Tibial nerve (tissue), 4 donors: ENCODE results near the gene AHRR.
"Not testable (repeated sequence)": the region's sequence is repeated elsewhere in the genome, so short reads cannot be mapped to it uniquely, and the experiment has no call there.

ENCODE experiments used
- EP300 ChIP-seq, 2 donors: sonication (generic); formaldehyde crosslinking; IDR thresholded peaks; one replicate each; pipeline ENCODE4 v1.6.1; 2017; ENCODE audit warnings: antibody characterized with exemption in 2 of 2, mild to moderate bottlenecking in 1 of 2
- POLR2A ChIP-seq, 2 donors: fragments of 450-650 bp; IDR thresholded peaks; one replicate each; pipeline ENCODE4 v1.6.1; 2017; ENCODE audit warnings: antibody characterized with exemption in 2 of 2, mild to moderate bottlenecking in 2 of 2, moderate library complexity in 2 of 2
- TF ChIP-seq, protein P1 (sequence below), 5 experiments: fragments of 200-600 bp in 3 of 5; fragments of 450-650 bp in 2 of 5; sonication (generic) in 3 of 5; IDR thresholded peaks; one replicate each; pipeline ENCODE4 v1.5.1; 2016 to 2019; ENCODE audit warnings: antibody characterized with exemption in 5 of 5, mild to moderate bottlenecking in 3 of 5, moderate library complexity in 2 of 5

DNA sequence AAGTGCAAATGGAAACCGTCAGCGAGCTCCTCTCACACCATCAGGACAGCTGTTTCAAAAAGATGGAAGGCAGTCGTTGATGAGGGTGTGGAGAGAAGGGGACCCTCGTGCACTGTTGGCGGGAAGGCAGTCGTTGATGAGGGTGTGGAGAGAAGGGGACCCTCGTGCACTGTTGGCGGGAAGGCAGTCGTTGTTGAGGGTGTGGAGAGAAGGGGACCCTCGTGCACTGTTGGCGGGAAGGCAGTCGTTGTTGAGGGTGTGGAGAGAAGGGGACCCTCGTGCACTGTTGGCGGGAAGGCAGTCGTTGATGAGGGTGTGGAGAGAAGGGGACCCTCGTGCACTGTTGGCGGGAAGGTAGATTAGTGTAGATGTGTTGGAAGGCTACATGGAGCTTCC, 80.7 kb downstream of the AHRR start:
- not testable (repeated sequence) for TF ChIP-seq POLR2A, EP300 (IDR thresholded peaks at IDR 0.05)
- TF ChIP-seq, protein P1, sequence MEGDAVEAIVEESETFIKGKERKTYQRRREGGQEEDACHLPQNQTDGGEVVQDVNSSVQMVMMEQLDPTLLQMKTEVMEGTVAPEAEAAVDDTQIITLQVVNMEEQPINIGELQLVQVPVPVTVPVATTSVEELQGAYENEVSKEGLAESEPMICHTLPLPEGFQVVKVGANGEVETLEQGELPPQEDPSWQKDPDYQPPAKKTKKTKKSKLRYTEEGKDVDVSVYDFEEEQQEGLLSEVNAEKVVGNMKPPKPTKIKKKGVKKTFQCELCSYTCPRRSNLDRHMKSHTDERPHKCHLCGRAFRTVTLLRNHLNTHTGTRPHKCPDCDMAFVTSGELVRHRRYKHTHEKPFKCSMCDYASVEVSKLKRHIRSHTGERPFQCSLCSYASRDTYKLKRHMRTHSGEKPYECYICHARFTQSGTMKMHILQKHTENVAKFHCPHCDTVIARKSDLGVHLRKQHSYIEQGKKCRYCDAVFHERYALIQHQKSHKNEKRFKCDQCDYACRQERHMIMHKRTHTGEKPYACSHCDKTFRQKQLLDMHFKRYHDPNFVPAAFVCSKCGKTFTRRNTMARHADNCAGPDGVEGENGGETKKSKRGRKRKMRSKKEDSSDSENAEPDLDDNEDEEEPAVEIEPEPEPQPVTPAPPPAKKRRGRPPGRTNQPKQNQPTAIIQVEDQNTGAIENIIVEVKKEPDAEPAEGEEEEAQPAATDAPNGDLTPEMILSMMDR (IDR thresholded peaks at IDR 0.05), result not testable (repeated sequence)
